ENCODE data around the gene C1S.
A peak's percentile ranks its signal among the peaks of the same experiment; 100 is the strongest.
"Not testable (repeated sequence)": the region's sequence is repeated elsewhere in the genome, so short reads cannot be mapped to it uniquely, and the experiment has no call there.

The C1S gene

DNA sequence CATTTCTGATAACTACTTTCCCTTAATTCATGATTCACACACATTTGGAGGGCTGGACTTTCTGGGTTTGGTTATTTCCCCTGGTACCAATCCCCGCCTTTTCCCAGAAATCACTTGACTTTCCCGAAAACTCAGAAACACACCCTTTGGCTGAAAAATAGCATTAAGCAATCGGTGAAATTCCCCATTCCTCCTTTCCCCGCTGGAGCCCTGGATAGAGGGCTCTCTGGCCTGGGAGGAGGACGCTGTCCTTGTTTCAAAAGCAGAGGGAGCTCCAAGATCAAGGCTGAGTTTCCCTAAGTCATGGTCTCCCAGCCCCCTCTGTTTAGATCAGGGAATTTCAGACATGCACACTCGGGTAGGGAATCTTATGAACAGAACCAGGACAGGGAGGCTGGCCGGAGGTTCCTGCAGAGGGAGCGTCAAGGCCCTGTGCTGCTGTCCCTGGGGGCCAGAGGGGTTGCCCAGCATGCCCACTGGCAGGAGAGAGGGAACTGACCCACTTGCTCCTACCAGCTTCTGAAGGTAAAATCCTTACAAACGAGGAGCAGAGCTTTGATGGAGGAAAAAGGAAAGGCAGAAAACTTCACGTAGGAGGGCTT, at the start of gene C1S:
Gene C1S, plus strand, starts transcription at position 366 of the 602 bp plus-strand sequence. CDS start 1,195 bp downstream, outside the sequence.
- DNase-seq = no peak

DNA sequence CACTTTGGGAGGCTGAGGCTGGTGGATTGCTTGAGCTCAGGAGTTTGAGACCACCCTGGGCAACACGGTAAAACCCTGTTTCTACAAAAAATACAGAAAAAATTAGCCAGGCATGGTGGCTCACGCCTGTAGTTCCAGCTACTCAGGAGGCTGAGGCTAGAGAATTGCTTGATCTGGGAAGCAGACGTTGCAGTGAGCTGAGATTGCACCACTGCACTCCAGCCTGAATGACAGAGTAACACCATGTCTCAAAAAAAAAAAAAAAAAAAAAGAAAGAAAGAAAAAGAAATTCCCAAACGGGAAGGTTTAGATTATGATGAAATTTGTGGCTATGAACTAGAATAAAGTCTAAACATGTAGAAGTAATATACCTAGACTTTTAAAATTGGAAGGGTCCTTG, 49.1 kb upstream of the C1S start:
- not testable (repeated sequence) for DNase-seq

DNA sequence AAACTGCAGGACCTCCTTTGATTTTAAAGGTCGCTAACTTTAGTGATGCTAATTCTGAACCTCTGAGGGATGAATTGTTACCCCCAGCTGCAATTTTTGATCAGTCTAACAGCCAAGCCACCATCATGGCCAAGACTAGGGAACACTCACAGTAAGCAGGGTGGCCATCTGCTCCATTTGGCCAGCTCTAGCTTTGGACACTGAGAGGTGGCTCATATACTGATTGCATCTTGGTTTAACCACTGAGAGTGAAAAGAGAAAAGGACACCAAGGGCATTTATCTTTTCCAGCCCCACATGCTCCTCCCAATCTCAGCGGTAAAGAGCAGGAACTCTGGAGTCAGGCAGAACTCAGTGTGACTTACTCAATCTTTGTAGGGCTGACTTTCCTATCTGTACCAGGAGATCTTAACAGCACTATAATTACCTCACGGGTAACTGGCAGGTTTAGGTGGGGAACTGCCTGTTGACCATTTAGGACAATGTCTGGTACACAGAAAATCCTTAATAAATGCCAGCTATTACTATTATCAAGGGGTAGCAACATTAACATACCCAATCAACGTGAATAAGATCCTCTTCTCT, 48.4 kb upstream of the C1S start:
- no peak for DNase-seq

DNA sequence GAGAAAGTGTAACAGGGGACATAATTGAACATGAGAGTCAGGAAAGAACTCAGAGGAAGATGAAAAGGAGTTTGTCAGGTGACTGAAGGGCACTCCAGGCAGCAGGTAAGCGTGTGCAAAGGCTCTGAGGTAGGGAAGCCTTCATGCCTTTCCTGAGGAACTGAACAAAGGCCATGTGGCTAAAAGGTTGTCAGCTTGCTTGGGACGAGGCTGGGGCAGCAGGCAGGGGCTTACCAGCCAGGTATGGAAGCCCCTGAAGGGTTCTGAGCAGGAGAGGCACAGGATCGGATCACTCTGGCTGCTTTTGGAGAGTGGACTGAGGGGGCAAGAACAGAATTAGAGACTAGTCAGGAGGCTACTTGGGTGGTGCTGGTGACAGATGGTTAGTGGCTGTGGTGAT, 47.4 kb upstream of the C1S start:
- DNase-seq = no peak

DNA sequence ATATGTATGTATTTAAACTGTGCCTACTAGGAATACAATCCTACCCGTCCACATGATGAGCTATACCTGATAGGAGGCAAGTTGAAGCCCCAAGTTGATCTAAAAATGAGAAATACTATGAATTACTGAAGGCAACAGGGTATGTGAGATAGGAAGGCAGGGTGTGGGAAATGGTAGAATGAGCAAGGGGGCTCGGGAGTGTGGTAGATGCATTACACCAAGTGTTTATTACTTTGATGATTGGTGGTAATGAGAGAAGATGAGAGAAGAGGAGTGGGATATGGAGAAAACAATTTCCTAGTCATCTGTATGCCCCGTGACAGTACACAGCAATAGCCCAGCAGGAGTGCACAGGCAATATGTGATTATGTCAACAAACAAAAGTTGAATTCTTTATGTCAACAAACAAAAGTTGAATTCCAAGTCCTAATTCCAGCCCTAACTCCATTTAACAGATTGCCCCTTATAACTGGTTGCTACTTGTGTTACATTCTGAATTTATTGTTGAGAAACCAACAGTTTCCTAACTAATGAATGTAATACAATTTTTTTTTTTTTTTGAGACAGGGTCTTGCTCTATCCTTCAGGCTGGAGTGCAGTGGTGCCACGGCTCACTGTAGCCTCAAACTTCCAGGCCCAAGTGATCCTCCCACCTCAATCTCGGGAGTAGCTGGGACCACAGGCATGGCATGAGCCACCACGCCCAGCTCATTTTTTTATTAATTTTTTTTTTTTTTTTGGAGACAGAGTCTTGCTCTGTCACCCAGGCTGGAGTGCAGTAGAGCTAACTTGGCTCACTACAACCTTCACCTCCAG, 44.8 kb upstream of the C1S start:
- no peak for DNase-seq

DNA sequence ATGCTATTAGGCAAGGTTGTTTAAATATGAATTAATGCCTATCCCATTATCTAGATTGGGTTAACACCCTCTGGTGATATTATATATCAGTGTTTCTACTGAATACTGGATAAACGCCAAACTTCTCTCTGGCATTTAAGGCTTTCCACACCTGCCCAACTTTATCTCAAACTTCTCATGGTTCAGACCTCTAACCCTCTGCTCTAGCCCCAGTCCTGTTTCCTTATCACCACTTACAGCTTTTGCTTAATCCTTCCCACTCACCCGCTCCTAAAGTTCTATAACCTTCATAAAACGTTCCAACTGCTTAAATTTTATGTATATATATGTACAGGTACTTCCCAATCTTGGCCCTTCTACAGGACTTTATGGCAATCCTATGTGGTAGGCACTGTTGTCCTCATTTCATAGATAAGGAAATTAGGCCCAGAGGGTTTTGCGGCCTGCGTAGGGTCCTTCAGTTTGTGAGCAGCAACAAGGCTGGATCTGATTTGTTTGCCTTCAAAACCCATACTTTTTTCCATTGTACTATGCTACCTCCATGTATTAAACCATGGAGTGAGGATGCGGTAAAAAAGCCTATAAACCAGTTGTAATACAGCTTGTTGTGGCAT, 43.5 kb upstream of the C1S start:
- DNase-seq = no peak

DNA sequence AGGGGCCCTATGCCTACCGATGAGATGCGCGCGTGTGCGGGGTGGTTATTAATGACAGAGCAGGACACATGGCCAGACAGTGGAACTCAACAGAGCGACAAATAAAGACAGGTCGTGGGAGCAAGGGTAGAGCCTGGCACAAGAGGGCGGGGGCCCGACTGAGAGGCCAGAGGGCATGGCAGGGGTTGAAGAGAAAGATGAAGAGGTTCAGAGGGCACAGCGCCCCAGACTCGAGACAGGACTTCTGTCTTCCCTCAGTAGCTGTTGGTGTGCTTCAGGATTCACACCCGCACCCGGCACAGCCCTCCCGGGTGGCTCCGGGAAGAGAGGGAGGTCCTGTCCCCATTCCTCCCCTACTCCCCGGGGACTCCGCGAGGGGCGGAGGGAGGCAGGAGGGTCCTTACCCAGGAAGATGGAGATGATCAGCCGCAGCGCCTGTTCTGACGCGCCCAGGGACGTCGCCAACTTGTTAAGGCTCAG, 42.6 kb upstream of the C1S start:
- peak in 1 of 2 experiments; percentile 30 for DNase-seq

DNA sequence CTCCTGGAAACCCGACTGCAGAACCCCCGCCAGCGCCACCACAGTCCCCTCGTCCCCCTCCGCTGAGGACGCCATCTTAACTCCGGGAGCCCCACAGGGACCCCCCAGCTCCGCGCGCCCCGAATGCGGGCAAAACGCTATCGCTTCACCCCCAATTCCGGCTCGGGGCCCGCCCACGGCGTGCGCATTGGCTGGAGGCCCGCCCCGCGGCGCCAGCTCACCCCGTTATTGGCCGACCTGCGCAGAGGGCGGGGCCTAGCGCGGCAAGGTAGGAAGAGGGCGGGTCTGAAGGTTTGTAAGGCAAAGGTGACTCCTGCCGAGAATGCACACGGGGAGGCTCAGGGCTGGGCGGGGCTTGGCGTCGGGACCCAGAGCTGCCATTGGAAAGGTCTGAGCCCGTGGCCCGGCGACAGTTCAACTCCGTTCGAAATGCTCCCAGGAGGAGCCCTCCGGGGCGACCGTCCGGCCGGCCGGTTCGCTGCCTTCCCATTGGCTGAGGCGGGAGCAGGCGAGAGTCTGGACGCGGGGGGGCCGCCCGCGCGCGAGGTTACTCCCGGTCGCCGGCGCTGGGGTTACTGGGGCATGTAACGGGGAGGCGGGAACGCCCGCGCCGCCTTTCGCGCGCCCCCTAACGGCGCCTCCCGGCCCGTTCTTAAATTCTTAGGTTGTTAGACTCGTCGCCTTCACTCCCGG, 42.0 kb upstream of the C1S start, which contains the start of gene LPCAT3:
Gene LPCAT3, minus strand, starts transcription at position 127 of the 693 bp plus-strand sequence. Its CDS starts 52 bp downstream, at position 75.
- DNase-seq = peak; percentile 72 to 76

DNA sequence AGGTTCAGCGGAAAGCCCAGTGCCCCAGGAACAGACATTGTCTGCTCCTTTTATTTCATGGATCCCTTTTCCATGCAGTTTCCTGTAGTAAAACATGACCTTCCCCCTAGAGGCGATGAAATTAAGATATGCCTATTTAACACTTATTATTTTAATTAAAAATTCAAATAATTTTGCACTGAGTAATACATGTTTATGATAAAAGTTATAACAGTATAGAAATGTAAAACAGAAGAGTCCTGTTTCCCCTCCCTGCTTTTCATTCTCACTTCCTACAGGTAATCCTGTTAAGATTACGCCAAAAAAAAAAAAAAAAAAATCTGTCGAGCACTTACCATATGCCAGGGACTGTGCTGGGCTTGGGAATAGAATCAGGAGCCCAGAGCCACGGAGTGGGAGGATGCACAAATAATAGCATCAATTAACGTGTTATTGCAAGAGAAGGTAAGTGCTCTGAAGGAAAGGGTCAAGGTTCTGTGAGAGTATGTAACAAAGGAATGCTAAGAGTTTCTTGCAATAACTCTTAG, 41.4 kb upstream of the C1S start:
- DNase-seq = no peak

DNA sequence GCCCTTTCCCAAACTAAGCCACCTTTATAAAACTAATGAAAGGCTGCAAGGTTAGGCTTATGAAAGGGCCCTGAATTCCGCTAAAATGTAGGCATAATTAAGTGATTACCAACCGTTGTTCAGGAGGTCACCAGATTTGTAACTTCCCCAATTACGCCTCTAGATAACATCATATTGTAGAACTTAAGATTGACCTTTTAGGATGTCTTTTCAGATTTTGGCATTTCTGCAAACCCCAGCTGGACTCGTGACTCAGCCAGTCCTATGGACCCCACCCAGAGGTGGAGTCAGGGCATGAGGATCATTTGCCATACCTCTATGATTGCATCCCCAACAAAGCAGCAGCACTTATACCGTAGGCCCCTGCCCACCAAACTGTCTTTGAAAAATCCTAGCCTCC, 38.6 kb upstream of the C1S start:
- no peak for DNase-seq

DNA sequence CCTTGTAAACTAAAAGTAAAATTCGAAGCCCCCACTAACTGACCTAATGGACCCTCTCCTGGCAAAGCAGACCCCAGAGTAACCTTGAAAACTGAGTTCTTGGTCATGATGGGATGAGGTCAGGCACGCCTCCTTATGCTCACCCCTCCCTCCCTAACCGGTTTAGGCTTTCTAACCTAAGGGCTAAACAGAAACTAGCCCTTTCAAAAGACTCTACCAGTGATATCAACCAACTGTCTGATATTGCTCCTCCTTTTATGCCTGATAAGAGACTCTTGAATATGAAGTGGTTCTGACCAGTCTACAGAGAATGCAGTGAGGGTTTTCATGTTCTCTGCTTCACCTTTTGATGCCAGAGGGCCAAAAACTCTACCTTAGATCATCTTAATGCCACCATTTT, 37.4 kb upstream of the C1S start:
- no peak for DNase-seq

DNA sequence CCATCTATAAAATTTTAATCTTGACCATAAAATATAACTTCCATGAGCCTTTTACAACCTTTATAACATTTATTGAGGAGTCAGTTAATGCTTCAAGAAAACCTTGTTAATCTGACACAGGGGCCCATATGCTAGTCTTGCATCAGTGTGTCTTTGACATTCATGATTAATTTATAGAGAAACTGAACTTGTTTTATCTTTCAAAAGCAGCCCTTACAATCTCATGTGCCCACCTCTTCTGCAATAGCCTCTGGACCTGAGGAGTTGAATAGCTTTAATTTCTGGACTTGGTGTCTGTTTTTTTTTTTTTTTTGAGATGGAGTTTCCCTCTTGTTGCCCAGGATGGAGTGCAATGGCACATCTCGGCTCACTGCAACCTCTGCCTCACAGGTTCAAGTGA, 33.7 kb upstream of the C1S start:
- no peak for DNase-seq

DNA sequence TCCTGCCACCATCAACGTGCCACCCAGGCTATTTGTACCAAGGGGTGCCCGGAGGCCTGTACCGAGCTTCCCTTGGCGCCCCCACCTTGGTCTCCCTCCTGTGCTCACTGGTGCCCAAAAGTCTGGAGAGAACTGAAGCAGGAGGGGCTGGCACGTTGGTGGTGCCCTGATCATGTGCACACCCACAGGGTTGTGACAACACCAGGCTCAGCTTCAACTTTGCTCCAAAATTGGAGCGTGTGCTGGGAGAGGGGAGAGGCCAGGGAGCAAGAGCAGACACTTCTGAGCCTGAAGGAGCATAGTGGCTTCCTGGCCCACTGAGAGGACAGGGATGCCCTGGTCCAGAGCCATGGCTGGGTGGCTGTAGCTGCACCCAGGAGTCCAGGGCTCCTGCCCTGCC, 29.2 kb upstream of the C1S start:
- DNase-seq = no peak

DNA sequence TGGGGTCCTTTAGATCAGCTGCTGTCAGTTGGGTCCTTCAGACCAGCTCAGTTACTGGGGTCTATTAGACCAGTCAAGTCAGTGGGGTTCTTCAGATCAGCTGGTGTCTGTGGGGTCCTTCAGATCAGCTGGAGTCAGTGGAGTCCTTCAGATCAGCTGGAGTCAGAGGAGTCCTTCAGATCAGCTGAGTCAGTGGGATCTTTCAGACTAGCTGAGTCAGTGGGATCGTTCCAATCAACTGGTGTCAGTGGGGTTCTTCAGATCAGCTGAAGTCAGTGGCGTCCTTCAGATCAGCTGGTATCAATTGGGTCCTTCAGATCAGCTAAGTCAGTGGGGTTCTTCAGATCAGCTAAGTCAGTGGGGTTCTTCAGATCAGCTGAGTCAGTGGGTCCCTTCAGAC, 27.5 kb upstream of the C1S start:
- DNase-seq = no peak

DNA sequence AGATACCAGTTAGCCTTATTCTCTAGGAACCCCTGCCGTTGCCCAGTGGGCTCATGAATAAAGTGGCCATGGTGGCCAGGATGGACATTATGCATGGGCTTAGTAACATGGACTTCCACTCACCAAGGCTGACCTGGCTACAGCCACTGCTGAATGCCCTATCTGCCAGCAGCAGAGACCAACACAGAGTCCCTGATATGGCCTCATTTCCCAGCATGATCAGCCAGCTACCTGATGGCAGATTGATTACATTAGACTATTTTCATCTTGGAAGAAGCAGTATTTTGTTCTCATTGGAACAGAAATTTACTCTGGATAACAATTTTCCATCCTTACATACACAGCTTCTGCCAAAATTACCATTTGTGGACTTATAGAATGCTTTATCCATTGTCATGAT, 26.1 kb upstream of the C1S start:
- no peak for DNase-seq

DNA sequence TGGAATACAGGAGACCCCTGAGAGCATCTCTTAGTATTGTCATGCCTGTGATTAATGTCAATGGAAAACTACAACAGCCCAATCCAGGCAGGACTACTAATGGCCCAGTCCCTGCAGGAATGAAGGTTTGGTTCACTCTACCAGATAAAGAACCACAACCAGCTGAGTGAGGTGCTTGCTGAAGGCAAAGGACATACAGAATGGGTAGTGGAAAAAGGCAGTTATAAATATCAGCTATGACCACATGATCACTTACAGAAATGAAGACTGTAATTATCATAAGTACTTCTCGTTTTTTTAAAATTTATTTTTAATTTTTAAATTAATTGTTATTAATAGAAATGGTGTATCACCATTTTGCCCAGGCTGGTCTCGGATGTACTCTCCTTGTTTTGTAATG, 25.1 kb upstream of the C1S start:
- DNase-seq = no peak

DNA sequence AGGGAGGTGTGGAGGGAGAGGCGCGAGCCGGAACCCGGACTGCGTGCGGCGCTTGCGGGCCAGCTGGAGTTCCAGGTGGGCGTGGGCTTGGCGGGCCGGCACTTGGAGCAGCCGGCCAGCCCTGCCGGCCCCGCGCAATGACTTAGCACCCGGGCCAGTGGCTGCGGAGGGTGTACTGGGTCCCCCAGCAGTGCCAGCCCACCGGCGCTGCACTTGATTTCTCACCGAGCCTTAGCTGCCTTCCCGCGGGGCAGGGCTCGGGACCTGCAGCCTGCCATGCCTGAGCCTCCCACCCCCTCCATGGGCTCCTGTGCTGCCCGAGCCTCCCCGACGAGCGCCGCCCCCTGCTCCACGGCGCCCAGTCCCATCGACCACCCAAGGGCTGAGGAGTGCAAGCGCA, 23.1 kb upstream of the C1S start:
- DNase-seq = not testable (repeated sequence)

DNA sequence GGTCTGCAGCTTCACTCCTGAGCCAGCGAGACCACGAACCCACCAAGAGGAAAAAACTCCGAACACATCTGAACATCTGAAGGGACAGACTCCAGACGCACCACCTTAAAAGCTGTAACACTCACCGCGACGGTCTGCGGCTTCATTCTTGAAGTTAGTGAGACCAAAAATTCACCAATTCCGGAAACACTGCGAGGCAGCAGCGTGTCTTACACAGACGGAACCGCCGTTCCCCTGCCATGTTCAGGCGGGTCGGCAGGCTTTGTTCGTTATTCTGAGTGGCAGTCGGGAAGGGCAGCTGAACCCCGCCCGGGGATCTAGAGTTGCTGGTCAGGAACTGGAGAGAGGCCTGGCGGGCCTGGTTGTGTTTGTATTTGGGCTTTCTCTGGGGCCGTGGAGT, 21.9 kb upstream of the C1S start:
- DNase-seq = no peak

DNA sequence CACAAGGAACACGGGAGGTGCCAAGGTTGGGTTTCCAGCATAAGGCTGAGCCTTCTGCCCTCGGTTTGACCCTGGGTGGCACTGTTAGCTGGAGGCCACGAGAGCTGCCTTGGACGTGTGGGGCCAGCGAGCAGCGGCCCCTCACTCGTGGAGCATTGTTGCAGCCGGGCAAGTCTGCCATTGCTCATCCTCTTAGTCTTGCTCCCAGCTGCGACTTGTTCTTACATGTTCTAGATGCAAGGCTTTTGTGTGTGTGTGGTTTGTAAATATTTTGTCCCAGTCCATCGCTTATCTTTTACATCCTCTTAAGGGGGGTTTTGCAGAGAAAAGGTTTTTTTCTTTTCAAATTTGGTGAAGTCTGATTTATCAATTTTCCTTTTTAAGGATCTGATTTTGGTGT, 21.1 kb upstream of the C1S start:
- no peak for DNase-seq

DNA sequence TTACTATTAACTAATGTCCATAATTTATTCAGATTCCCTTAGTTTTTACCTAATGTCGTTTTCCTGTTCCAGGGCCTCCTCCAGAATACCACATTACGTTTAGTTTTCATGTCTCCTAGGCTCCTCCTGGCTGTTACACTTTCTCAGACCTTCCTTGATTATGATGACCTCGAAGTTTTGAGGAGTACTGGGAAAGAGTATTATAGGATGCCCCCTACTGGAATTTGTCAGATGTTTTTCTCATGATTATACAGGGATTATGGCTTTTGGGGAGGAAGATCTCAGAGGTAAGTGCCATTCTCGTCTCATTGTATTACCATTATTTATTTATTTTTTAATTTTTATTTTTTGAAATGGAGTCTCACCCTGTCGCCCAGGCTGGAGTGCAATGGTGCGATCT, 17.7 kb upstream of the C1S start:
- DNase-seq = peak; percentile 52 to 54

DNA sequence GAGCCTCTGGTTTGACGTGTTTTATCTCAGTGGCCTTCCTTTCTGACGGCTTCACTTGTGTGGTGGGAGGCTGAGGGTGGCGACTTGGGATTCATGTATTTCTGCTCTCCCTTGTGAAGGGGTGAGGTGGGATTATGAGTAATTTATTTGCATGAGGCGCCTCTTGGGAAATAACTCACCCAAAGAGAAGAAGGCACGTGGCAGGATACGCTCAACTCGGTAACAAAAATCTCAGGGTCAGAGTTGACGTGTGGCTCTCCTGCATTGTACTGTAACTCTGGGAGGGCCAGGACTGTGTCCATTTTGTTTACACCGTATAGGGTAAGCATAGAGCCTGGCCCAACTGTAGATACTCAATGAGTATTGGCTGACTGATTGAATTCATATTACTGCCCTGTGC, 14.6 kb upstream of the C1S start:
- no peak for DNase-seq

DNA sequence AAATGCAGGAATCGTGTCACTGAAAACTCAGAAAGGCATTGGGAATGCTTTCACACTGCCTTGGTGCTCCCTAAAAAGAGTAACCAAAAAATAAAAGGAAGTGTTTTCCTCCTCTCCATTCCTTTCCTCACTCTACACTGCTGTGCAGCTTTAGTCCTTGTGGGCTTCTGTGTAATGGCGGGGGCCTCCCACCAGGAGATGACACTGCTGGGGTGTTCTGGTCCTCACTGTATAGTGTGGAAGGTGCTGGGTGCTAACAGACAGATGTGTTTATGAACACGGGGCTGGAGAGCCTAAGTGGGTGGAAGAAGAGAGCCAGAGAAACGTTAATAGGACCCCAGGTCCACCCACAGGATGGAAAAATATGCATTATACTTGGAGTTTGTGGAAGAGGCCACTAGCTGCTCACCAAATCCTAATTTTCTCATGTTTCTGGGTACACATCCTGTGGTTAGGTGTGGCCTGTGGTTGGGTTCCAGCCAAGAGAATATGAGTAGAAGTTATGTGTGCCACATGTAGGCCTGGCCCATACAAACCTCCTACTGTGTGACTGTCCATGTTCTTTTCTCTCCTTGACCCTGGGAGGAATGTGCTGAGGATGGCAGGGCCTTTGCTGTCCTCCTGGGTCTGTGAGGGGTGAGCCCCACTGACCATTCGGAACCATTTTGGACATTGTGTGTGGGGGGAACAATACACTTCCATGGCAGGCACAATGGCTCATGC, 14.0 kb upstream of the C1S start:
- no peak for DNase-seq
